GM19455 (cell line): Measurements from ENCODE around the gene PPP2R5E.
"Not testable (repeated sequence)": the region's sequence is repeated elsewhere in the genome, so short reads cannot be mapped to it uniquely, and the experiment has no call there.

Experiments
- ATAC-seq: cut with Tn5 transposase; IDR thresholded peaks from one replicate; pipeline ENCODE4 v1.9.1; 2021; ENCODE audit not compliant: unreplicated experiment

The PPP2R5E gene

DNA sequence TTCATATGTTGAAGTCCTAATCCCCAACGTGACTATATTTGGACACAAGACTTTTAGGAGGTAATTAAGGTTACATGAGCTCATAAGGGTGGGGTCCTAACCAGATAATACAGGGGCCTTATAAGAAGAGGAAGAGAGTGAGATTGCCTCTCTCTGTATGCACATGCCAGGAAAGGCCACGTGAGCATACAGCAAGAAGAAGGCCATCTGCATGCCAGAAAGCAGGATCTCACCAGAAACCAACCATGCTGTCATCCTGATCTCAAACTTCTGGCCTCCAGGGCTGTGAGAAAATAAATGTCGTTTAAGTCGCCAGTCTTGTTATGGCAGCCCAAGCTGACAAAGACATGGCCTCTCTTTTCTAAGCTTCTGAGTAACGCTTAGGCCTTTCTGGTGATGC, 155.5 kb downstream of the PPP2R5E start:
- no peak for ATAC-seq

DNA sequence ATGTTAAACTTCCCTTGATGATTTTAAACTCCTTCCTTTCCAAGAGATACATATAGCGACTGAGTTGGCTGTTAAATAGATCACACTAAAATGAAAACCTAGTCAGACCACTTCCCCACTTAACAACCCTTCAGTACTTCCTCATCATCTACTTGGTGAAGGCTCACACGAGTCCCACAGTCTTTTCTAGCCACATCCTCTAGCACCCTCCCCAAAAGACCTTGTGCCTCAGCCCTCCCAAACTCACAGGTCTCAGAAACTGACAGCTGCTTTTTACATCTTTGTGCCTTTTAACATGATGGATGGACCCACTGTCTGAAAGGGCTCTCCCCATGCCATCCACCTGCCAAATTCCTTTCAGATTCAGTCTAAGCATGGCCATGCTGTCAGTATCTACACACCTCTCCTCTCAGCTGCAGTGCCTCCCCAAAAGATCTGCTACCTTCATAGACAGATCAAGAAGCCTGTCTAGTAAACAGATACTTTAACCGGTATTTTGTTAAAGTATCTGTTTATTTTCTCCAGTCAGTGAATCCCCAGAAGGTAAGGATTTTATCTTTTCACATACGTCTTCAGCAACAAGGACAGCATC, 159.3 kb downstream of the PPP2R5E start:
- ATAC-seq, result no peak

DNA sequence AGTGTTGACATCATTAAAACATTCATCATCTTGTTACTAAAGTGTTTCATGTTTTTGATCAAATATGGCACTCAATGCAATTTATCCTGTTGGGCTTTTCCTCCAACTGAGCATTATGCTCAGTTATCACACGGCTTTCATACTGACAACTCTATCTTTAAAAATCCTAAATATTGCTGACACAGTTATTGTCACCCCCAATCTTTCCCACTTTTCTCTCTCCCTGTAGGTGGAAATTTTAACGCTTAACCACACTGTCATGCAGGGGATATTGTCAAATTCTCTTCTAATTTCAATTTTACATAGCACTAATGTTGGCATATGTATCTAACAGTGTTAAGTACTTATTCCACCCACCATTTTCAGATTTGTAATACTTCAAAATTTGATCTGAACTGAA, 164.7 kb downstream of the PPP2R5E start:
- ATAC-seq, result no peak

DNA sequence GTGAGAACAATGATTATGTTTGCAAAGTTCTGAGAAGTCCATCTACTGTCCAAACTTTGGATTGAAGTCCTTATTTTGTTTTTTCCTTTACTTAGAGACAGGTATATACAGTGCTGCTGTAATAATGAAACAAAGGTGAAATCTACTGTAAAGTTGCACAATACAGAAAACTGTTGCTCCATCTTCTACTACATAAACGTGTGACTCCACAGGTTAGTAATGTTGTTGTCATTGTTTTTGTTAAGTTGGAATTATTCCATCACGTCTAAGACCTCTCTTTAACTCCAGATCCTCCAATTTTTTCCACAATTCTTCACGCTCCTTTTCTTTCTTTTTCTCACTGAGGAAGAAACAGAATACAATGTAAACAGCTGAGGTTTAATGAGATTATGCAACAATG, 167.4 kb downstream of the PPP2R5E start:
- no peak for ATAC-seq

DNA sequence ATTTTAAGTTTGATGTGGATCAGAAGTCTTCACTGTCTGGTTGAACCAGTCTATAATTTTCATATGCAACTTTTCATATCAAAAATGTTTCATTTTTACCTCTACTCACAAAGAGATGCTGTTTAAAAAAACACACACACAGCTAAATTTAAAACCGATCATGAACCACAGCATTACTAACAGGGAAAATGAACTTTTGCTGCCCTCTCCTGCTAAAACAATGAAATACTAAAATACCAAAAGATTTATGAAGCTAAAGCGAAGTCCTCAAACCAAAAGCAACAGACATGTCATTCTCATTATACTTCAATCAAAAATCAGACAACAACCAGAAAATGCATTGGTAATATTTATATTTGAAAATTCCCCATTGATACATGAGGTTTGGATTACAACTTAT, 171.6 kb downstream of the PPP2R5E start:
- not testable (repeated sequence) for ATAC-seq

DNA sequence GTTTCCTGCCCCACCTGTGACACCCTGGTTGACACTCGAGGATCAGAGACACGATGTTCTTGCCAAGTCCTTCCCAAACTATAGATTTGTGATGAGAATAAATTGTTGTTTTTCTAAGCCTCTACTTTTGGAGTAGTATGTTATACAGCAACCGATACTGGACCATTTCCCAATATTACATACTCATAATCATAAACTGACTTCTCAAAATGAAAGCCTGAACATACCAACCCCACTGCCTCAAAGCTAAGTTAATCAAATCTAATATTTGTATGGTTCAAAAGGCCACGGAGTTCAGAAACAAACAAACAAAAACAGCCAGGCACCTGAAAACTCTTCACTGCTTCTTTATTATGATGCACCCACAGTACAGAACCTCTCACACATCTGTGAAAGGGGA, 172.1 kb downstream of the PPP2R5E start:
- no peak for ATAC-seq

DNA sequence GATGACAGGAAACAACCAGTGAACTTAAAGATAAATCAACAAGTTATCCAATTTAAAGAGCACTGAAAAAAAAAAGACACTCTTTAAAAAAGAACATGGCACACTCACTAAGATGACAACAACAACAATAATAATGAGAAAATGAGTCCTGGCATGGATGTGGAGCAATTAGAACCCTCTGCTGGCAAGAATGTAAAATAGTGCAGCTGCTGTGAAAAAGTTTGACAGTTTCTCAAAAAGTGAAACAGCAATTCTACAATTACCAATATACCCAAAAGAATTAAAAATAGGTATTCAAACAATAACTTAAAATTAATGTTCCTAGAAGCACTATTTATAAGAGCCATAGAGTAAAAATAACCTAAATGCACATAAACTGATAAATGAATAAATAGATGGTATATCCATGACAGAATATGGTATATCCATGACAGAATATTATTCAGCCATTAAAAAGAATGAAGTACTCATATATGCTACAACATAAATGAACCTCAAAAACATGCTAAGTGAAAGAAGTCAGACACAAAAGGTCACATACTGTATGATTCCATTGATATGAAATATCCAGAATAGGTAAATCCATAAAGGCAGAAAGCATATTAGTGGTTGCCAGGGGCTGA, 175.3 kb downstream of the PPP2R5E start:
- ATAC-seq, result no peak

DNA sequence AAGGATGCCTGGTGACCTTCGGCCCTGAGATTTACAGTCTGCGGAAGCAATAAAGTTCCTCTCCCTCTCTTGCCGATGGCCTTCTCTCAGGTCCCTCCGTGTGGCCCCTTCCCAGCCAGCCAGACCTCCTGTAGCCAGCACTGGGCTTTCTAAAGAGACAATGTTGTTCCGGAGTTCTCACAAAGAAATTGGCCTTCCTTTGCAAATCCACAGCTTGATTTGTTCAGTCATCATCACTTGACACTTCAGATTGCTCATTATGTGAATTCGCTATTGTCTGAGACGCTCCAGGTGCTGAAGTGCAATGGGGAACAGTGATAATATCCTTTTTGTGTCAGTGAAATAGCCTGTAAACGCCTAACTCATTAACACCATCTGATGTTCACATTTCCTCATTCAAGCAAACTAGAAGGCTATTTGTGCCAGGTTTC, 180.8 kb downstream of the PPP2R5E start:
- ATAC-seq, result no peak

DNA sequence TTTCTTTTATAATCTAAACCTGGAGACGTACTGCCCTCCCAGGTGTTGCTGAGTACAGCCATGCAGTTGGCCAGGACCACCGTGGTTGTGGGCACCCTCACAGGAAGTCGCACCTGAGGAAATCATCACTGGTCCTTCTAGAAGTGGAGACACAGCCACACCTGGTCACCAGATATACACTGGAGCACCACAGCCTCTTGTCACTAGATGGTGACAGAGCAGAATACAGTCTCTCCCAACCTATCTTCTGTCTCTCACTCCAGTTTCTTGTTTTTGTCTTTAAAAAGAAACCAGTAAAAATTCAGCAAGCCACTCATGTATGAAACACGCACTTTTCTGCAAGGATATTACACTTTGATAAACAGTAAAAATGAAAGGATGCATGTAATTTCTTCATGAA, 181.4 kb downstream of the PPP2R5E start:
- ATAC-seq, result no peak

DNA sequence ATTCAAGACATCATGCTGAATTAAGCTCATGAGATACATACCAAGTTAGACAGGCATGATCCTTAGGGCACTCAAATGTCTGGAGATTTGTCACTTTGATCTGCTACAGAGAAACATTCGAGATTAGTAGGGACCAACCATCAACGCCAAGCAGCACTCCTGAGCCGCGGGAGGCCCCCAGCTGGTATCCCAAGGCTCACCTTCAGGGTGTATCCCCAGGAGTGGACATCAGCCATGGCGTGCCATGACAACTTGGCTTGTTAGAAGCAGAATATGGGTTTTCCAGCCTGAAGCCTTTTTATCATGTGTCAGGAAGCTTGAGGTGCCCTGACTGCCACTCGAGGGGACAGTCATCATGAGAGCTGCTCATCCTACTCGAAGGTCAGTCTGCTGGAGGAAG, 185.3 kb downstream of the PPP2R5E start:
- no peak for ATAC-seq

DNA sequence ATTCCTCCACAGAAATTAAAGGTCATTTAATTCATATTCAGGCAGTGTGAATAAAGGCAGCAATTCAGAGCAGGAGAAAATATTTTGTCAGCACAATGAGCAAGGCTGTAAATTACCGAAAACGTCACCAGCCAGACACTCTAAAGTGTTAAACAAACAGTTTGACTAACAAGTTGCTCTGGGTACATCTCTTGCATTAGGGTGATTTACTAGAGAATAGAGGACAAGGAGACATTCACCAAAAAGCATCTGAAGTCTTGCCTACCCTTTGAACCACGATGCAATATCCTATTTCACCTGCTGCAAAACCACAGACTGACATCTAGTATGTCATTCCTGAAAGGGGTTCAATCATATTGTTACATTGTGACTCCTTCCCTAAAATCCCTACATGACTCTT, 197.4 kb downstream of the PPP2R5E start:
- no peak for ATAC-seq

DNA sequence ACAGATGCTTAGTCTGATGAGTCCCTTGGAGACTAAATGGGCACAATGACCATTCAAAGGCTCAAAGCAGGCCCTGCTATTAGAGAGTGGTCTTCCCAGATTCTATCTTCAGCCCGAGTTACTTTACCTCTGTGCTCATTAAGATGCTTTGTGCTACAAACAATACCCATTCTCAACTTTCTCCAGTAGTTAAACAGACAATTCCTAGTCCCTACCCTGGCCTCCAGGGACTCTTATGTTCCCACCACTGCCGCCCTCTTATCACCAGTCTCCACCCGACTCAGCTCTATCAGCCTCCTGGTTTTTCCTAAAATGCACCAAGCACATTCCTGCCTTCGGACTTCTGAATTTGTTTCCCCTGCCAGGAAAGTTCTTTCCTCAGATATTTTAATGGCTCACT, 198.8 kb downstream of the PPP2R5E start:
- no peak for ATAC-seq

DNA sequence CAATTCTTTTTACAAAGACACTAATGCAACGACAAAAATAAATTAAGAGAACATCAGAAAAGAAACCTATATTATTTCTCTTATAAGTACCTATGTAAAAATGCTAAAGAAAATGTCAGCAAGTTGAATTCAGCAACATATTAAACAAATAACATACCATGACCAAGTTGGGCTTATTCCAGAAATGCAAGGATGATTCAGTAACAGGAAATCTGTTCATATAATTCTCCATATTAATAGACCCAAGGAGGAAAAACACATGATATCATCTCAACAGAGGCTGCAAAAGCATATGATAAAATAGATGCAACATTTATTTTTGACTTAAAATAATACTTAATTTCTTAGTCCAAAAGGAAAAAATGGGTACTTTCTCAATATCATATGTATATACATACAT, 199.3 kb downstream of the PPP2R5E start:
- no peak for ATAC-seq

DNA sequence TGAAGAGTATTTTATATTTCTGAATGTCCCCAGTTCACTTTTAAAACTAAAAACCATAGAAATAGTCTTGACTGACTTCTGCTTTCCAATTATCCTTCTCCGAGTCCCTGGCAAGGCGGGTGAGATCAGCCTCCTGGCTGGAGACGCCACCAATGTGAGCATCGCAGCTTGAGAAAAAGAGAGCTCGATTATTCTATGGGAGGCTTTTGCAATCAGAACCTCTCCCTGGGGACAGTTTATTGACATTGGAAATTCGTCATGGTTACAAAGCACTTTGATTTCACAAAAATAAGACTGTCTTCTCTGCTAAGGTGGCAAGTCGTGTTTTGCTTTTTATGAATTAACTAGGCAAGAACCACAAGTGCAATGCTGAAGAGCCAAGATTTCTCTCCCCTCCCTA, 200.8 kb downstream of the PPP2R5E start:
- no peak for ATAC-seq

DNA sequence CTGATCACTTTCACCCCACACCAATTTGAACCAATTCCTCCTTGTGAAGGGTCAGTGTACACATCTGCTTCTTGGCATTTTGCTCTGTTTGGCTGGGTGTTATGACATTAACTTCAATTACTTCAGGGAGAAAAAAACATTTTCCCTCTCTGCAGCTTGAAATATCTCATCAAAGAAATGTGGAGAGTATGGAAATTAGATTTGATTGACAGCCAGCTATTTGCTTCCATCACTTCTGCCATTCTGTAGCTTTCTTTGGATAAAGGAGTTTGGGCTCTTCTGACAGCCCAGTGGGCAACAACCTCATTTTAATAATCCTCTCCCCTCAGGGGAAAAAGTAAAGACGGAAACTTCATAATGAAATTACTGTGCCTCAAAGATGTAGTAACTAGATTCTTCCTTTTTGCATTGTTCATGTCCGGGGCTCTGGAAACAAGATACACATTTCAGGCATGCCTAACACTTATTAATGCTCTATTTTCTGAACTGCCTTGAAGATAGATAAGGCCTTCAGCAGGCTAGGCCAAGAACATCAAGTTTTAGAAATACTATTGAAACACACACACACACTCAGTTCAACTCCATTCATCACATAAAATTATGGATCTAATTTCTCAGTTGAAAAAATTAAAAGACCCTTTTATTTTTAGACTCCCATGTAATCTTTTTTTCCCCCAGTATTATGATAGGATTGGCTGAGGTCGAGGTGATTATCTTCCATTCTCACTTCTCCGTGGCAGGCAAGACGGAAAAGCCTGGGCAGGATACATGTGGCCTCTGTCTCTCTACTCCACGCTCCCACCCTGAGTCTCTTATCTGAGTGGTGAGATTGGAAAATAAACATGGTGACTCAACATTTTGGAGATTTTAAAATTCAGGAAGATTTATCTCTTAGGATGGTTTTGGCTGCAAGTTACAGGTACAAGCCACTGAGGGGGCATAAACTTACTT, 214.1 kb downstream of the PPP2R5E start:
- no peak for ATAC-seq

DNA sequence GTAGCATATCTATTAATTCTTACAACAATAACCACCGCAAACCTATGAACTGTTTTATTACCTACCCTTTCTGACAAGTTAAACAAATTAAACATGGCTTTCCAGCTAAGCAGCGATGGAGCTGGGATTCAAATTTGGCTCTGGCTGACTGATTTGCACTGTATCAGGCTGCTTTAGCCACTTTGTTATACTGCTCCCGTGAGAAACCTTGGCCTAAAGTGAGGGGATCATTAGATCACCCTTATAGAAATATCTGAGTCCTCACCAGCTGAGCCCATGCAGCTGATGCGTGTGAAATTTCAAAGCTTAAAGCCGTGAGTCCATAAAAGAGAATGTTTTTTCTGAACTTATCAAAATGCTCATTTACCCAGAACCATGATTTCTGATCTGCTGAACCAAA, 216.3 kb downstream of the PPP2R5E start:
- ATAC-seq, result no peak

DNA sequence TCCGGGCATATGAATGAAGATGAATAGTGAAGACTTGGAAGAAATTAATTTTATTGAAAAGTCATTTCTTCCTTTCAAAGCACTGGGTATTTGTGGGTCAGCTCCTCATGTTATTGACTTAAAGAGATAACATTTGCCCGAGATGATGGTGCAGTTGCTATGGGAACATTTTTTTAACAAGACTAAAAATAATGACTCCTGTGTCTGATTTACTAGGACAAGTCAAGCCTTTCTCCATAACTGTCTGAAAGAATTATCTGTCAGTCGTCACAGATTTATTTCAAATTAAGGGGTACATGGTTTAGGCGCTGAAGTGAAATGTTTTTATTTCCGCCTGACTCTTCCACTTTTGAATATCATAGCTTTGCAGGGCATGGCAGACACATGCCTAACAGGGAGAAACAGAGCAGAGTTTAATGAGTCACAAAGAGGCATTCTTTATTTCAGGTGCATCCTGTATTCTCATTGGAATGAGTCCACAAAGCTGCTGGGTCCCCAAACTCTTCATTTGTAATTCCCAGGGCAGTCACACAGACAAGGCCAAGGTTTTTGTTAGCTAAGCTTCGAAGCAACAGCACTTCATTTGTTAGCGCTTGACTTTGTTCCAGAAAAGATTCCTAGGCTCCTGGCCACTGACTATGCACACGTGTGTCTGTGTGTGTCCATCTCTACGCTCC, 220.1 kb downstream of the PPP2R5E start:
- no peak for ATAC-seq

DNA sequence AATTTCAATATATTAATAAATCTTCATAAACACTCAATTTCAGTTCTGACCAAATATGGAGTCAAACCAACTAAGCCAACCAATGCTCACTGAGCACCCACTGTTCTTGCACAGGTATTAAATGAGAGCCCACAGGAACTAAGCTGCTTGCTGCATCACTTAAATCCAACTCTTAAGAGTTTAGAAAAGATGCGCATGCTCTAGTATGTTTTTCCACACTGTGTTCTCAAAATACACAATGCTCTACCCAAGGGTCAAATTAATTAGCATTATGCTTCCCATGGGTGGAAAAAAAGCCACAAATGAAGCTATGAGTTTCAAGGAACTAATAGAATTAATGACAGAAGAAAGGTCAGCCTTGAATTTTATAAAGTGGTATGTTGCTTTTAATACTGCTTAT, 220.7 kb downstream of the PPP2R5E start:
- no peak for ATAC-seq
